ENCODE results near the gene EID3. TPM values are rescaled to one million over a fixed set of nuclear protein-coding genes. Genes with fewer than 3 reads are reported as not detected.
"Not testable (repeated sequence)": the region's sequence is repeated elsewhere in the genome, so short reads cannot be mapped to it uniquely, and the experiment has no call there.

EID3 gene
- polyA plus RNA-seq, 12 donors, result 2.3 to 6.2 (median 3.0) TPM; not detected in 2

- no peak for DNase-seq
These were observed 6.0 kb downstream of the EID3 start for GRCh38 chr12:104309446-104309993.

GRCh38 chr12:104310751-104311633, 7.5 kb downstream of the EID3 start:
- DNase-seq, result no peak

- DNase-seq, result no peak
These were observed 8.7 kb downstream of the EID3 start for GRCh38 chr12:104312202-104312601.

GRCh38 chr12:104312654-104313053, 9.1 kb downstream of the EID3 start:
- no peak for DNase-seq

- DNase-seq, result no peak
These were observed 10.2 kb downstream of the EID3 start for GRCh38 chr12:104313568-104314241.

- no peak for DNase-seq
These were observed 10.7 kb downstream of the EID3 start for GRCh38 chr12:104314242-104314614.

GRCh38 chr12:104315326-104316224, 12.0 kb downstream of the EID3 start:
- DNase-seq, result no peak

- DNase-seq, result no peak
These were observed 13.4 kb downstream of the EID3 start for GRCh38 chr12:104316936-104317335.

GRCh38 chr12:104317538-104318210, 14.1 kb downstream of the EID3 start:
- no peak for DNase-seq

GRCh38 chr12:104319028-104319427, 15.5 kb downstream of the EID3 start:
- DNase-seq, result no peak

GRCh38 chr12:104319918-104320626, 16.5 kb downstream of the EID3 start:
- DNase-seq, result no peak

- no peak for DNase-seq
These were observed 17.1 kb downstream of the EID3 start for GRCh38 chr12:104320627-104321024.

GRCh38 chr12:104321949-104322348, 18.4 kb downstream of the EID3 start:
- no peak for DNase-seq

GRCh38 chr12:104322533-104322932, 19.0 kb downstream of the EID3 start:
- not testable (repeated sequence) for DNase-seq

GRCh38 chr12:104323899-104324298, 20.4 kb downstream of the EID3 start:
- no peak for DNase-seq

GRCh38 chr12:104328278-104328677, 24.7 kb downstream of the EID3 start:
- DNase-seq, result not testable (repeated sequence)

GRCh38 chr12:104328790-104329189, 25.3 kb downstream of the EID3 start:
- no peak for DNase-seq

- no peak for DNase-seq
These were observed 26.4 kb downstream of the EID3 start for GRCh38 chr12:104329707-104330532.

- no peak for DNase-seq
These were observed 27.8 kb downstream of the EID3 start for GRCh38 chr12:104331376-104331775.

- not testable (repeated sequence) for DNase-seq
These were observed 28.7 kb downstream of the EID3 start for GRCh38 chr12:104332273-104332672.

Data from muscle of arm (tissue), 12 donors.